Parathyroid adenoma (tissue), 2 donors: ENCODE data around the gene PLXNA4.

Source experiments
- H2AFZ ChIP-seq: fragments of 300-600 bp; sonication (generic); one replicate; pipeline ENCODE4 v1.7.0; 2017; ENCODE audit warnings: antibody characterized with exemption, mild to moderate bottlenecking
- H3K27ac ChIP-seq: fragments of 300-600 bp; sonication (generic); one replicate; pipeline ENCODE4 v1.7.0; 2017
- H3K27me3 ChIP-seq: fragments of 300-600 bp; sonication (generic); one replicate; pipeline ENCODE4 v1.7.0; 2017; ENCODE audit warnings: low read length; ENCODE audit not compliant: control insufficient read depth, insufficient read depth
- H3K36me3 ChIP-seq: fragments of 300-600 bp; sonication (generic); one replicate; pipeline ENCODE4 v1.7.0; 2017; ENCODE audit warnings: low read length; ENCODE audit not compliant: control insufficient read depth, insufficient read depth
- H3K4me1 ChIP-seq: fragments of 300-600 bp; sonication (generic); one replicate; pipeline ENCODE4 v1.7.0; 2017; ENCODE audit warnings: control low read depth
- H3K4me2 ChIP-seq: fragments of 300-600 bp; sonication (generic); one replicate; pipeline ENCODE4 v1.7.0; 2017; ENCODE audit warnings: low read length
- H3K4me3 ChIP-seq: fragments of 300-600 bp; sonication (generic); one replicate; pipeline ENCODE4 v1.7.0; 2017; ENCODE audit warnings: low read depth, low read length
- H3K79me2 ChIP-seq: fragments of 300-600 bp; sonication (generic); one replicate; pipeline ENCODE4 v1.7.0; 2017; ENCODE audit warnings: control low read depth
- H3K9ac ChIP-seq: fragments of 300-600 bp; sonication (generic); one replicate; pipeline ENCODE4 v1.7.0; 2017; ENCODE audit warnings: mild to moderate bottlenecking
- H3K9me3 ChIP-seq: fragments of 300-600 bp; sonication (generic); one replicate; pipeline ENCODE4 v1.7.0; 2017; ENCODE audit warnings: low read length; ENCODE audit not compliant: control insufficient read depth
- CTCF ChIP-seq: fragments of 300-600 bp; sonication (generic); IDR thresholded peaks from one replicate; pipeline ENCODE4 v1.7.0; 2017; ENCODE audit warnings: antibody characterized with exemption, mild to moderate bottlenecking
- donor health status: primary hyperparathyroidism.

PLXNA4 gene

GRCh38 chr7:132499065-132499464, 77.2 kb downstream of the PLXNA4 start:
- no peaks in the 10 kb centered on the region for H3K9me3 ChIP-seq
- no peaks in the 10 kb centered on the region for H3K27me3 ChIP-seq
- H3K9ac ChIP-seq: no peak overlapping the region
- TF ChIP-seq CTCF: no peak
- no peak overlapping the region for H2AFZ ChIP-seq
- no peak overlapping the region for H3K4me2 ChIP-seq
- H3K4me3 ChIP-seq: no peak overlapping the region
- no peaks in the 10 kb centered on the region for H3K36me3 ChIP-seq
- no peaks in the 10 kb centered on the region for H3K4me1 ChIP-seq
- H3K27ac ChIP-seq: no peak overlapping the region
- H3K79me2 ChIP-seq: no peaks in the 10 kb centered on the region

GRCh38 chr7:132498319-132498718, 78.0 kb downstream of the PLXNA4 start:
- Histone ChIP-seq H3K4me1 (no peaks in the 10 kb centered on the region), H3K9ac (no peak overlapping the region), H3K27me3 (no peaks in the 10 kb centered on the region), H2AFZ (no peak overlapping the region), H3K36me3 (no peaks in the 10 kb centered on the region), H3K27ac (no peak overlapping the region), H3K9me3 (no peaks in the 10 kb centered on the region), H3K79me2 (no peaks in the 10 kb centered on the region), H3K4me3 (no peak overlapping the region), H3K4me2 (no peak overlapping the region)
- no peak for TF ChIP-seq CTCF

GRCh38 chr7:132497098-132497497, 79.2 kb downstream of the PLXNA4 start:
- Histone ChIP-seq H3K36me3 (no peaks in the 10 kb centered on the region), H3K4me3 (no peak overlapping the region), H3K27ac (no peak overlapping the region), H3K4me1 (no peaks in the 10 kb centered on the region), H3K79me2 (no peaks in the 10 kb centered on the region), H2AFZ (no peak overlapping the region), H3K27me3 (no peaks in the 10 kb centered on the region), H3K9ac (no peak overlapping the region), H3K9me3 (no peaks in the 10 kb centered on the region), H3K4me2 (no peak overlapping the region)
- no peak for TF ChIP-seq CTCF

GRCh38 chr7:132495936-132496335, 80.3 kb downstream of the PLXNA4 start:
- Histone ChIP-seq H3K4me2 (no peak overlapping the region), H3K9ac (no peak overlapping the region)

More at GRCh38 chr7:132495936-132496335, 80.3 kb downstream of the PLXNA4 start:
- Histone ChIP-seq H3K27me3 (no peaks in the 10 kb centered on the region), H3K4me3 (no peak overlapping the region), H3K4me1 (no peaks in the 10 kb centered on the region), H3K9me3 (no peaks in the 10 kb centered on the region), H2AFZ (no peak overlapping the region), H3K79me2 (no peaks in the 10 kb centered on the region), H3K36me3 (no peaks in the 10 kb centered on the region), H3K27ac (no peak overlapping the region)
- TF ChIP-seq CTCF: no peak
